HUES6 (cell line): Measurements from ENCODE around the gene ZSWIM4.
"Not testable (repeated sequence)": the region's sequence is repeated elsewhere in the genome, so short reads cannot be mapped to it uniquely, and the experiment has no call there.

ENCODE experiments used
- H3K27ac ChIP-seq: 2 replicates; pipeline ENCODE4 v1.7.0; 2013; ENCODE audit warnings: low read depth, mild to moderate bottlenecking, low read length, inconsistent platforms
- H3K27me3 ChIP-seq: 2 replicates; pipeline ENCODE4 v1.6.1; 2013; ENCODE audit warnings: low read length; ENCODE audit not compliant: control insufficient read depth, insufficient read depth
- H3K36me3 ChIP-seq: 2 replicates; pipeline ENCODE4 v1.6.1; 2013; ENCODE audit warnings: low read length; ENCODE audit not compliant: control insufficient read depth, insufficient read depth
- H3K4me1 ChIP-seq: 2 replicates; pipeline ENCODE4 v1.6.1; 2013; ENCODE audit warnings: low read length; ENCODE audit not compliant: control insufficient read depth, insufficient read depth
- H3K4me3 ChIP-seq: 2 replicates; pipeline ENCODE4 v1.5.1; 2013; ENCODE audit warnings: low read depth, low read length
- H3K9ac ChIP-seq: one replicate; pipeline ENCODE4 v1.6.1; 2013; ENCODE audit warnings: mild to moderate bottlenecking, low read length
- H3K9me3 ChIP-seq: 2 replicates; pipeline ENCODE4 v1.6.1; 2013; ENCODE audit warnings: low read depth, low read length; ENCODE audit not compliant: control insufficient read depth, insufficient read depth

ZSWIM4 gene

GRCh38 chr19:13844130-13844631 lies 48.9 kb downstream of the ZSWIM4 start:
- Histone ChIP-seq H3K36me3 (peaks cover 4% of the 10 kb centered on the region; the same call in 1 of the 2 replicates), H3K4me3 (peak overlapping the region; percentile 78; the same call in 1 of the 2 replicates), H3K4me1 (peaks cover 67% of the 10 kb centered on the region), H3K9ac (peak overlapping the region; percentile 70), H3K27me3 (no peaks in the 10 kb centered on the region), H3K9me3 (no peaks in the 10 kb centered on the region), H3K27ac (peak overlapping the region; percentile 79; the same call in 1 of the 2 replicates)

- Histone ChIP-seq H3K4me1 (peaks cover 60% of the 10 kb centered on the region), H3K27ac (peak overlapping the region; percentile 100), H3K27me3 (no peaks in the 10 kb centered on the region), H3K36me3 (no peaks in the 10 kb centered on the region), H3K9me3 (no peaks in the 10 kb centered on the region), H3K4me3 (peak overlapping the region; percentile 83), H3K9ac (peak overlapping the region; percentile 95)
These were observed 51.5 kb downstream of the ZSWIM4 start for GRCh38 chr19:13846557-13847406.

GRCh38 chr19:13847407-13848339 lies 52.4 kb downstream of the ZSWIM4 start:
- H3K9ac ChIP-seq, result peak overlapping the region; percentile 95
- no peaks in the 10 kb centered on the region for H3K9me3 ChIP-seq
- H3K27me3 ChIP-seq, result no peaks in the 10 kb centered on the region
- H3K36me3 ChIP-seq, result no peaks in the 10 kb centered on the region
- H3K4me3 ChIP-seq, result peak overlapping the region; percentile 83
- H3K4me1 ChIP-seq, result peaks cover 62% of the 10 kb centered on the region
- H3K27ac ChIP-seq, result peak overlapping the region; percentile 100

DNA sequence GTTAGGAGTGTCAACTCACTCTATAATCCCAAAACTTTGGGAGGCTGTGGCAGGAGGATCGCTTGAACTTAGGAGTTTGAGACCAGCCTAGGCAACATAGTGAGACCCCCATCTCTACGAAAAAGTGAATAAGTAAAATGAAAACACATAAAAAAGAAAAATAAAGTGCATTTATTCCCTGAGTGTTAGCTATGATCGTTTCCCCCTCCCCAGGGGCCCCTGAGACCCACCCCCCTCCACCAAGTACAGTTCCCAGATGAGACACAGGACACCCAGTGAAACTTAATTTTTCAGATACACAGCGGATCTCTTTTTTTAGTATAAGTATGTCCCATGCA lies 53.1 kb downstream of the ZSWIM4 start:
- Histone ChIP-seq H3K4me3 (no peak overlapping the region), H3K4me1 (peaks cover 57% of the 10 kb centered on the region), H3K27me3 (no peaks in the 10 kb centered on the region), H3K36me3 (no peaks in the 10 kb centered on the region), H3K27ac (no peak overlapping the region; the same call in 1 of the 2 replicates), H3K9me3 (no peaks in the 10 kb centered on the region), H3K9ac (no peak overlapping the region)

GRCh38 chr19:13848798-13849676 lies 53.8 kb downstream of the ZSWIM4 start:
- Histone ChIP-seq H3K4me3 (no peak overlapping the region), H3K27me3 (no peaks in the 10 kb centered on the region), H3K36me3 (no peaks in the 10 kb centered on the region), H3K9ac (no peak overlapping the region), H3K27ac (no peak overlapping the region; the same call in 1 of the 2 replicates), H3K9me3 (no peaks in the 10 kb centered on the region), H3K4me1 (peaks cover 50% of the 10 kb centered on the region)

- Histone ChIP-seq H3K9ac (peak overlapping the region; percentile 83), H3K4me1 (peaks cover 43% of the 10 kb centered on the region), H3K27me3 (no peaks in the 10 kb centered on the region), H3K4me3 (peak overlapping the region; percentile 43), H3K9me3 (no peaks in the 10 kb centered on the region), H3K36me3 (no peaks in the 10 kb centered on the region), H3K27ac (peak overlapping the region; percentile 70; the same call in 1 of the 2 replicates)
These were observed 55.0 kb downstream of the ZSWIM4 start for GRCh38 chr19:13849991-13850909.

- Histone ChIP-seq H3K9me3 (no peaks in the 10 kb centered on the region), H3K27me3 (no peaks in the 10 kb centered on the region), H3K4me3 (peak overlapping the region; percentile 43), H3K36me3 (no peaks in the 10 kb centered on the region), H3K27ac (peak overlapping the region; percentile 69; the same call in 1 of the 2 replicates), H3K4me1 (peaks cover 39% of the 10 kb centered on the region), H3K9ac (peak overlapping the region; percentile 83)
These were observed 55.9 kb downstream of the ZSWIM4 start for GRCh38 chr19:13850910-13851733.

DNA sequence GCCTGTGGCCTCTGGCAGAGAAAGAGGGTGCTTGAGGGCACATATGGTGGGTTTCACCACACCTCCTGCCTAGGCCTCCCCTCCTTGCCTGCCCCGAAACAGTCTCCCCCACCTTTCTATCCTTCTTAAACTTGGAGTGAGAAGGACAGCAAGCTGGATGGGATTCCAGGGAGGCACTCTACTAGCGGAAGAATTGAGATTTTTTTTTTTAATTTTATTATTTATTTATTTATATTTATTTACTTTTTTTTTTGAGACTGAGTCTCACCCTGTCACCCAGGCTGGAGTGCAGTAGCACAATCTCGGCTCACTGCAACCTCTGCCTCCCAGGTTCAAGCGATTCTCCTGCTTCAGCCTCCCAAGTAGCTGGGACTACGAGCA lies 56.5 kb downstream of the ZSWIM4 start:
- H3K27me3 ChIP-seq, H3K36me3 ChIP-seq, H3K9me3 ChIP-seq, H3K4me3 ChIP-seq: not testable (repeated sequence)
- Histone ChIP-seq H3K27ac (peak overlapping the region; percentile 69; the same call in 1 of the 2 replicates), H3K4me1 (peaks cover 33% of the 10 kb centered on the region), H3K9ac (peak overlapping the region; percentile 78)

DNA sequence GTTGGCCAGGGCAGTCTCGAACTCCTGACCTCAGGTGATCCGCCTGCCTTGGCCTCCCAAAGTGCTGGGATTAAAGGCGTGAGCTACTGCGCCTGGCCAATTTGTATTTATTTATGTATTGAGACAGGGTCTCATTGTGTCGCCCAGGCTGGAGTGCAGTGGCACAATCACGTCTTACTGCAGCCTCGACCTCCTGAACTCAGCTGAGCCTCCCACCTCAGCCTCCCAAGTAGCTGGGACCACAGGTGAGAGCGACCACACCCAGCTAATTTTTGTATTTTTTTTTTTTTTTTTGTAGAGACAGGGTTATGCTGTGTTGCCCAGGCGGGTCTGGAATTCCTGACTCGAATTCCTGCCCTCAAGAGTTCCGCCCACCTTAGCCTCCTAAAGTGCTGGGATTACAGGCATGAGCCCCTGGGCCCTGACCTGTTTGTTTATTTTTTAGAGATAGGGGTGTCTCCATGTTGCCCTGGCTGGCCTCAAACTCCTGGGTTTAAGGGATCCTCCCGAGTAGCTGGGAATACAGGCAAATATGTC lies 57.0 kb downstream of the ZSWIM4 start:
- peak overlapping the region; percentile 35 for H3K9ac ChIP-seq
- not testable (repeated sequence) for H3K9me3 ChIP-seq, H3K4me3 ChIP-seq, H3K27me3 ChIP-seq, H3K36me3 ChIP-seq, H3K27ac ChIP-seq
- H3K4me1 ChIP-seq, result peaks cover 29% of the 10 kb centered on the region
